ENCODE results near the gene ACBD6. TPM values are rescaled to one million over a fixed set of nuclear protein-coding genes. Genes with fewer than 3 reads are reported as not detected.
A peak's percentile ranks its signal among the peaks of the same experiment; 100 is the strongest.

Gene ACBD6
- total RNA-seq, 1 experiment from 2014 or later, result 136 TPM

GRCh38 chr1:180513531-180513930 lies 11.2 kb upstream of the ACBD6 start:
- CTCF ChIA-PET, result interaction anchor here (0.7 to 13.2 kb wide), 3 partner anchors 11 to 350 kb away, joined by 3 to 253 read pairs (median 86); partner anchors contain the start of gene ACBD6
- intact Hi-C loops (cut with micrococcal nuclease), result loop anchor here (10.0 kb wide), 1 partner anchor 911 kb away; no protein-coding TSS in a partner anchor
- TF ChIP-seq CTCF (IDR thresholded peaks at IDR 0.05; ENCODE audit: unreplicated experiment), result no peak
- H3K9me3 Mint-ChIP-seq (ENCODE audit: unreplicated experiment), result peaks cover 8% of the 10 kb centered on the region
- BruUV-seq (replicated peaks), result no TSS peak
- no peak overlapping the region for H3K4me3 Mint-ChIP-seq (ENCODE audit: unreplicated experiment)
- peak overlapping the region; percentile 9 for H3K27ac Mint-ChIP-seq (ENCODE audit: low read depth, unreplicated experiment)
- H3K36me3 Mint-ChIP-seq (ENCODE audit: insufficient read depth, unreplicated experiment), result no peaks in the 10 kb centered on the region
- no peak for DNase-seq (ENCODE audit: unreplicated experiment)
- no peaks in the 10 kb centered on the region for H3K27me3 Mint-ChIP-seq (ENCODE audit: insufficient read depth, unreplicated experiment)
- H3K4me1 Mint-ChIP-seq (ENCODE audit: insufficient read depth, unreplicated experiment), result no peaks in the 10 kb centered on the region
- POLR2A ChIA-PET, result interaction anchor here (0.5 to 8.5 kb wide), 5 partner anchors 8 to 349 kb away, joined by 3 to 151 read pairs (median 51); partner anchors contain the start of genes ACBD6 and XPR1

GRCh38 chr1:180510882-180511281 lies 8.5 kb upstream of the ACBD6 start:
- no peak overlapping the region for H3K4me3 Mint-ChIP-seq (ENCODE audit: unreplicated experiment)
- peaks cover 11% of the 10 kb centered on the region for H3K4me1 Mint-ChIP-seq (ENCODE audit: insufficient read depth, unreplicated experiment)
- CTCF ChIA-PET, result interaction anchor here (0.6 to 13.2 kb wide), 4 partner anchors 8 to 632 kb away, joined by 4 to 253 read pairs (median 46); partner anchors contain the start of gene ACBD6
- no peak overlapping the region for H3K27ac Mint-ChIP-seq (ENCODE audit: low read depth, unreplicated experiment)
- no peak for DNase-seq (ENCODE audit: unreplicated experiment)
- no peaks in the 10 kb centered on the region for H3K36me3 Mint-ChIP-seq (ENCODE audit: insufficient read depth, unreplicated experiment)
- BruUV-seq (replicated peaks), result no TSS peak
- H3K9me3 Mint-ChIP-seq (ENCODE audit: unreplicated experiment), result peaks cover 8% of the 10 kb centered on the region
- intact Hi-C loops (cut with micrococcal nuclease), result loop anchor here (10.0 kb wide), 1 partner anchor 914 kb away; no protein-coding TSS in a partner anchor
- no peak for TF ChIP-seq CTCF (IDR thresholded peaks at IDR 0.05; ENCODE audit: unreplicated experiment)
- POLR2A ChIA-PET, result interaction anchor here (1.1 to 8.5 kb wide), 3 partner anchors 8 to 19 kb away, joined by 4 to 151 read pairs (median 6); partner anchors contain the start of gene ACBD6
- no peaks in the 10 kb centered on the region for H3K27me3 Mint-ChIP-seq (ENCODE audit: insufficient read depth, unreplicated experiment)

GRCh38 chr1:180508725-180509097 lies 6.3 kb upstream of the ACBD6 start:
- Mint-ChIP-seq H3K27ac (ENCODE audit: low read depth, unreplicated experiment) (no peak overlapping the region), H3K36me3 (ENCODE audit: insufficient read depth, unreplicated experiment) (no peaks in the 10 kb centered on the region), H3K27me3 (ENCODE audit: insufficient read depth, unreplicated experiment) (no peaks in the 10 kb centered on the region), H3K9me3 (ENCODE audit: unreplicated experiment) (peaks cover 8% of the 10 kb centered on the region), H3K4me1 (ENCODE audit: insufficient read depth, unreplicated experiment) (peaks cover 20% of the 10 kb centered on the region), H3K4me3 (ENCODE audit: unreplicated experiment) (no peak overlapping the region)
- ChIA-PET CTCF (interaction anchor here (0.7 to 1.7 kb wide), 3 partner anchors 87 to 373 kb away, joined by 3 to 8 read pairs (median 6); no protein-coding TSS in a partner anchor), POLR2A (interaction anchor here (0.6 to 0.9 kb wide), 3 partner anchors 128 to 353 kb away, joined by 3 to 4 read pairs (median 3); no protein-coding TSS in a partner anchor)
- DNase-seq (ENCODE audit: unreplicated experiment), result no peak
- no peak for TF ChIP-seq CTCF (IDR thresholded peaks at IDR 0.05; ENCODE audit: unreplicated experiment)
- BruUV-seq (replicated peaks), result no TSS peak
- intact Hi-C loops (cut with micrococcal nuclease), result no loop called here

GRCh38 chr1:180507795-180508724 lies 5.7 kb upstream of the ACBD6 start:
- intact Hi-C loops (cut with micrococcal nuclease), result no loop called here
- H3K36me3 Mint-ChIP-seq (ENCODE audit: insufficient read depth, unreplicated experiment), result no peaks in the 10 kb centered on the region
- BruUV-seq (replicated peaks), result no TSS peak
- H3K9me3 Mint-ChIP-seq (ENCODE audit: unreplicated experiment), result peaks cover 8% of the 10 kb centered on the region
- H3K27ac Mint-ChIP-seq (ENCODE audit: low read depth, unreplicated experiment), result no peak overlapping the region
- ChIA-PET POLR2A (interaction anchor here (0.7 to 1.0 kb wide), 4 partner anchors 8 to 313 kb away, joined by 3 to 4 read pairs (median 3); no protein-coding TSS in a partner anchor), CTCF (interaction anchor here (1.0 to 1.7 kb wide), 3 partner anchors 7 to 374 kb away, joined by 3 to 6 read pairs (median 5); no protein-coding TSS in a partner anchor)
- peak; percentile 62 for DNase-seq (ENCODE audit: unreplicated experiment)
- no peak for TF ChIP-seq CTCF (IDR thresholded peaks at IDR 0.05; ENCODE audit: unreplicated experiment)
- peaks cover 27% of the 10 kb centered on the region for H3K4me1 Mint-ChIP-seq (ENCODE audit: insufficient read depth, unreplicated experiment)
- H3K27me3 Mint-ChIP-seq (ENCODE audit: insufficient read depth, unreplicated experiment), result no peaks in the 10 kb centered on the region
- H3K4me3 Mint-ChIP-seq (ENCODE audit: unreplicated experiment), result no peak overlapping the region
